AG20443 (cell line): ENCODE measurements around the gene C1orf21.
"Not testable (repeated sequence)": the region's sequence is repeated elsewhere in the genome, so short reads cannot be mapped to it uniquely, and the experiment has no call there.

Source experiments
- DNase-seq: peaks from one replicate; pipeline ENCODE4 v3.0.0; 2012; ENCODE audit warnings: low spot score, mixed read lengths

Gene C1orf21, protein sequence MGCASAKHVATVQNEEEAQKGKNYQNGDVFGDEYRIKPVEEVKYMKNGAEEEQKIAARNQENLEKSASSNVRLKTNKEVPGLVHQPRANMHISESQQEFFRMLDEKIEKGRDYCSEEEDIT

DNA sequence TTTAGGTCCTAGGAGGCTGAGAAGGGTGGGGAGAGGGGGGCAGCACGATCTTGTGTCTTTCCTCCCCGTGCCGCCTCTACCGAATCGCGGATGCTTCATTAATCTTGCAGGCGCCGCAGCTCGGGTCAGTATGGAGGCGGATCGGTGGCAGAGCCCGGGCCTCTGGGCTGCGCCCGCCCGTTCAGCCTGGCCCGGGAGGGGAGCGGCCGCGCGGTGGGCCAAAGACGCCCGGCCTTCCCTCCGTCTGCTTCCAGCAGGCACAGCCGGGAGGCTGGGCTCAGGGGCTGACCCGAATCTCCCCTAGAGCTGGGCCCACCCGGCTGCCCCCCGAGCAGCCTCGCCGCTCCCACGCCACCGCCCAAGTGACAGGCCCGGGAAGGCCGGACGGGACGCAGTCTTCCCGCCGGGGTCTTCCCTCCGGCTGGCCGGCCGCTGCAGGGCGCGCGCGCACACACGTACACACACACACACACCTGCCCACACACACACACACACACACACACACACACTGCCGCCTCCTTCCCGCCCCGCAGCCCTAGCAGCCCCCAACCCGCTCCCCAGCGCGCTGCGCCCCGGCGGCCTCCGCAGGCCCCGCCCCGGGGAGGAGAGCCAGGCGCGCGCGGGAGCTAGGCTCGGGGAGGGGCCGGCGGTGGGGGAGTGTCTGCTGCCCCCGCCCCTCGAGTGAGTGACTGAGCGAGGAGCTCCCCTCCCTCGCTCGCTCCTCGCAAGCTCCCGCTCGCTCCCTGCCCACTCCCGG is at the start of gene C1orf21:
C1orf21 (plus strand) TSS at position 718 of the 757 bp plus-strand sequence. CDS start 90,481 bp downstream, outside the sequence.
- peak; percentile 96 for DNase-seq

DNA sequence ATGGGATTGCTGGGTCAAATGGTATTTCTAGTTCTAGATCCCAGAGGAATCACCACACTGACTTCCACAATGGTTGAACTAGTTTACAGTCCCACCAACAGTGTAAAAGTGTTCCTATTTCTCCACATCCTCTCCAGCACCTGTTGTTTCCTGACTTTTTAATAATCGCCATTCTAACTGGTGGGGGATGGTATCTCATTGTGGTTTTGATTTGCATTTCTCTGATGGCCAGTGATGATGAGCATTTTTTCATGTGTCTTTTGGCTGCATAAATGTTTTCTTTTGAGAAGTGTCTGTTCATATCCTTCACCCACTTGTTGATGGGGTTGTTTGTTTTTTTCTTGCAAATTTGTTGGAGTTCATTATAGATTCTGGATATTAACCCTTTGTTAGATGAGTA is 49.0 kb upstream of the C1orf21 start:
- DNase-seq, result not testable (repeated sequence)

GRCh38 chr1:184340984-184341383 is 45.8 kb upstream of the C1orf21 start:
- no peak for DNase-seq

DNA sequence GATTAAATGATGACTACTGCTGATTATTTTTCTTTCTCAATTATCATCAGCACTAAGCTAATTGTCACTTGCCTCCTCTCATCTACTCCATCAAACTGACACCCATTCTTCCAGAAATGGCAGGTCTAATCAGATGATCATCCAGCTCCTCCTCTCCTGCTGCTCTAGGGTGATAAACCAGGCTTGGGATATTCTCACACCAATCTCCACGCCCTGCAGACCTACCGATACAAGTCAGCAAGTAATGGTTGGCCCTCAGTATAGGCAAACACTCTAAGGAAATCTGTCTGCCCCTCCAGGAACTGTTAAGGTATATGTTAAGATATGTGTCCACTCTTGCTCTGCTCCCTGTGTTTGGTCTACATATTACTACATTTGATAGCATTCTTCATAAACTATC is 36.3 kb upstream of the C1orf21 start:
- no peak for DNase-seq

DNA sequence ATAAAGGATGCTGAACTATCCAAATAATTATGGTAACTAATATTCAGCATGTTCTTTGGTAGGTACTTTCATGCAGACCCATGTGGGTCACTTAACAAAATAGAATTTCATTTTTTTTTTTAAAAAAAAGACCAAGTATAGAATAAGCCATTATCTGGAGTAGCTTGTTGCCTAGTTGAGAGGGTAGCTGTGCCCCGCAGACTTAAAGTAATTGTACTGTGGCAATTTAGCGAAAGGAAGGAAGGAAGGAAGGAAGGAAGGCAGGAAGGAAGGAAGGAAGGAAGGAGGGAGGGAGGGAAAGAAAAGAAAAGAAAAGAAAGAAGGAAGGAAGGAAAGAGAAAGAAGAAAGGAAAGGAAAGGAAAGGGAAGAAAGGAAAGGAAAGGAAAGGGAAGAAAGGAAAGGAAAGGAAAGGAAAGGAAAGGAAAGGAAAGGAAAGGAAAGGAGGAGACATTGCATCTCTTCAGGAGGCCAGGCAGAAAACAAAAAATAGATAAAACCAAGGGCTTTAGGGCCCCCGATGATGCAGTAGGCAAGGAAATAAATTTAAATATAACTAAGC is 35.3 kb upstream of the C1orf21 start:
- DNase-seq, result no peak

DNA sequence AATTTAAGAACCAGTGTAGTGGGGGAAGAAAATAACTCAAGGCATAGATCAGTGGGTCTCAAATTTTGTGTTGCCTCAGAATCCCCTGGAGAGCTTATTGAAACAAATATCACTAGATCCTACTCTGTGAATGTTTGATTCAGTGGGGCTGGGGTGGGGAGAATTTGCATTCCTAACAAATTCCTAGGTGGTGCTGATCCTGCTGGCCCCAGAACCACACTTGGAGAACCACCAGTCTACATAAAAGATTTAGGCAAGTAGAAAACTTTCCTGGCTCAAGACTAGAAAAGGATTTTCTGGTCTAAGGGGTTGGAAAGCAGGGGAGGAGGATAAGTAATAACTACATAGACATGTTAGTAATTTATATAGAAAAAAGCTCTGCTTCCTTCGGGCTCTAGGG is 34.1 kb upstream of the C1orf21 start:
- DNase-seq, result peak; percentile 20

- DNase-seq, result no peak
Observed at GRCh38 chr1:184354719-184355118, 32.1 kb upstream of the C1orf21 start.

DNA sequence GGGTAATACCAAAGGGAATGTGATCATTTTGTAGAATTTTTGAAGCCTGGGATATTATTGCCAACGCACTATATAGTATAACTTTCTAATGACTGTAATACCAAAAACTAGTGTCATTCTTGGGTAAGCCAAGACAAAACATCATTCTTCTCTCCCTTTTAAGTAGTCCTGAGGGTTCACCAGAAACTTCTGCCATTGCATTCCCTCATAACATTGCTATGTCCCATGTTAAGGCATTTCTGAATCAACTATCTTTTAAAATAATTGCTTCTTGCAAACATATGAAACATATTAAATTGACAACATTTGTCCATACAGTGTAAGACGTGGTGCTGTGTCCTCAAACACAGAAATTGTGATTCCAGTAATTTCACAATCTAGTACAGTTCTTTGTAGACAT is 29.9 kb upstream of the C1orf21 start:
- DNase-seq, result no peak

DNA sequence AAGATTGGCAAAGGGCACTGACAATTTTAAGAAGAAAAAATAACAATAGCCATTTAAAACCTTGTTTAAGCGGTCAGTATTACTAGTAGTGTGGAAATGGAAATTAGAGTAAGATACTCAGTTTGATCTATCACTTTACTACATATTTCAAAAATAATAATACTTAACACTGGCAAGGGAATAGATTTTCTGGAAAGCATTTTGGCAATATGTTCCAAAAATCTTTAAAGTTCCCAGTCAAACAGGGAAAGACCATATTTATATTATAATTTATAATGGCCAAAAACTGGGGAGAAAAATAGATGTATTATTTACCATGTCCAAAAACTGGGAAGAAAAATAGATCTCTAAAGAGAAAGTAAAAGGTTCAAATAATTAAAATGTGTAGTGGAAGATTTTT is 28.6 kb upstream of the C1orf21 start:
- no peak for DNase-seq

DNA sequence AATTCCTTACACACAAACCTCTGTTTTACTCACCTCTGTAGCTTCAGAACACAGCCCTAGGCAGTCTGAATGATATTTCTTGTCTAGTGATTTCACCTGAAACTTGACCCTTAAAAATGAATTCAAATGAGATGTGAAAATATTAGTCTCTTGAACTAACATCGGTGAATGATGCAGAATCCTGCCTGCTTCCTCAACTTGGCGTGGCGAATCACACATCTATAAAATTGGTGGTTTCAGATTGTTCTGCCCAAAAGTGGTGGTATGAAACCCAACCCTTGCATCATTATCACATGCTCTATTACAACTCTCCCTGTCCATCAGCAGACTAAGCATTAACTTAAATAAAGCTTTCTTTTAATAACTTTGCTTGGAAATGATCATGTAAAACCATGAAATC is 26.9 kb upstream of the C1orf21 start:
- no peak for DNase-seq

- DNase-seq, result peak; percentile 34
Observed at GRCh38 chr1:184362876-184363275, 24.0 kb upstream of the C1orf21 start.

DNA sequence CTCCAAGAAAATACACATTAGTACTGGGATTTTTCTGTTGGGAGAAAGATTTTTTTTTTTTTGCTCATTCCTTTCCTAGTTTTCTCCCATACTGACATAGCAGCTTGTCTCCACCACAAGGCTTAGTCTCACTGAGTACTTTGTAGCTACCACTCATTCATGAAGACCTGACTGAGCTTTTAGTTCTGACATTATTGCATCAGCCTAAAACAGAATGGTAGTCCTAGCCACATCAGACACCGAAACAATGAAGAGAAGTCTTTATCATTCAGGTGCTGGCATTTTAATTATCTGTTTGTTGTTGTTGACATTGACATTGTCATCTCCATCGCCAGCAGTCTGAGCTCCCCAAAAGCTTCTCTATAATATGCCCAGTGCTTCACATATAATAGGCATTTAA is 21.1 kb upstream of the C1orf21 start:
- no peak for DNase-seq

DNA sequence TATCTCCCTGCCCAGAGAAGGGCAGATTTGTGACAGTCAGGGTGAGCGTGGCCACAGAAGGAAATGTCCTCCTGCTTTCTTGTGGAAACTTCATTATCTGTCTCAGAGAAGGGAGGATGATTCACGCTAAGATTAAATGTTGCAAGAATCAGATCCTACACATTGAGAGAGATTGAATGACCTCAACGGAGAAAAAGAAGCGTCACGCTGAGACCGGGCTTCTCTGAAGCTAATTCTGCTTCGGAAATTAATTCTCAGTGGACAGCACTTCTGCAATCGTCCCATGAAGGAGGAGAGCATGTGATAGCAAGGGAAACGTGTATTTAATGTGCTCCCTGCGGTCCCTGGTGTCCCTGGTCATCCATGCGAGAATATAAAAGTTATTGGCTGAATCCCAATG is 19.8 kb upstream of the C1orf21 start:
- no peak for DNase-seq

- DNase-seq, result no peak
Observed at GRCh38 chr1:184367427-184368038, 19.3 kb upstream of the C1orf21 start.

DNA sequence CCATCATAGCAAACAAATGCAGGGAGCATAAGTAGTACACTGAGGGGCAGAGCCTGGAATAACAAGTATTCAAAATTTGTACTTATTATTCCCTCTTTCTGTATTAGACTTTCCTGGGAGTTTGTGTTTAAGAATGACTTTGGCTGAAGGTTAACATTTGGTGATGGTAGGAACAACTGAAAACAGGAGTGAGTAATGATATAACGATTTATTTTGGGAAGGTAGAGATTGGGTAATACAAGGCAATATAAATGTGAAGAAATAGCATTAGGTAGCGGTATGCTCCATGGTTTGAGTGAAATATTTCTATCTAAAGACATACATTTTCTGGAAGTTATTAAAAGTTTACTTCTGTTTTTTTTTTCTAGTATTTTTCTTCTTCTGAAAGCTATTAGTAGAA is 18.5 kb upstream of the C1orf21 start:
- no peak for DNase-seq

- no peak for DNase-seq
Observed at GRCh38 chr1:184370850-184371249, 16.0 kb upstream of the C1orf21 start.

- DNase-seq, result no peak
Observed at GRCh38 chr1:184373155-184373554, 13.7 kb upstream of the C1orf21 start.

GRCh38 chr1:184376369-184376768 is 10.5 kb upstream of the C1orf21 start:
- no peak for DNase-seq

DNA sequence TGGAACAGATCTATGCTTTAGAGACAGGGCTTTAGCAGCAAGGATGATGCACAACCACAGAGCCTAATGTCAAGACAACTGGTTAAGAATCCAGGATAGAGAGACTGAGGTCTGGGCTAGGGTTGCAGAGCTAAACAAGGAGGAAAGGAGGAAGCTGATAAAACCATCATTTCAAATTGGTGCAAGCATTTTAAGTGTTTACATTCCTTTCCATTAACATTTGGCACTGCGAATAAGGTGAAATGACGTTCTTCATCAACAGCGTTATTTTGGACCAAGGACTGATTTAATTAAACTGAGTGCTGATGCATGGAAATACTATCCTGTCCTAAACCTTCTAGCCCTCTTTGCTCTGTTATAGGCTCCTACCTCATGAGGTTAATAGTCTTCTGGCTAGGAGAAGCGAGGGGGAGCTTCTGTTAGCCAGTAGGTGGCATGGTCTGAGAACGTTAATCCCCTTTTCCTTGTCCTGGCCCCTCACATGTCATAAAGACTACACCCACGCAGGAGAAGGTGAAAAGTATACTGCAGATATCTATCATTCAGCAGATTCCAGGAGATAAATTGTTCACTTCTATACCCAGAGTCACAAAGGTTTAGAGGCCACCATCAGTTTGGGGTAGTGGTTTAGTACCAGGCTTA is 7.6 kb upstream of the C1orf21 start:
- DNase-seq, result no peak

DNA sequence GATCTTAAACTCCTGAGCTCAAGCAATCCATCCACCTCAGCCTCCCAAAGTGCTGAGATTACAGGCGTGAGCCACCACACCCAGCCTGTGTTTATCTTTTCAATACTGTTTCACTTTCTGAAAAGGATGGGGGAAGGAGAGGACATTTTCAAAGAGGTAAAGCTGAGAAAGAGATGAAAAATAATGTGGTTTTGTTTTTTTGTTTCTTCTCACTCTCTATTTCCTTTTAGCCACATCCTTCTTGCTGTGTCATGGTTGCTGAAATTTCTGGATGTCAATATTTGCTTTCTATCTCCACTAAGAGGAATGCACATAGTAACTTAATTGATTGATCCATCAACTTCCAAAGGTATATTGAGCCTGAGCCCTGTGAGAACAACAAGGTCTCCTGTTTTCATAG is 6.4 kb upstream of the C1orf21 start:
- no peak for DNase-seq

DNA sequence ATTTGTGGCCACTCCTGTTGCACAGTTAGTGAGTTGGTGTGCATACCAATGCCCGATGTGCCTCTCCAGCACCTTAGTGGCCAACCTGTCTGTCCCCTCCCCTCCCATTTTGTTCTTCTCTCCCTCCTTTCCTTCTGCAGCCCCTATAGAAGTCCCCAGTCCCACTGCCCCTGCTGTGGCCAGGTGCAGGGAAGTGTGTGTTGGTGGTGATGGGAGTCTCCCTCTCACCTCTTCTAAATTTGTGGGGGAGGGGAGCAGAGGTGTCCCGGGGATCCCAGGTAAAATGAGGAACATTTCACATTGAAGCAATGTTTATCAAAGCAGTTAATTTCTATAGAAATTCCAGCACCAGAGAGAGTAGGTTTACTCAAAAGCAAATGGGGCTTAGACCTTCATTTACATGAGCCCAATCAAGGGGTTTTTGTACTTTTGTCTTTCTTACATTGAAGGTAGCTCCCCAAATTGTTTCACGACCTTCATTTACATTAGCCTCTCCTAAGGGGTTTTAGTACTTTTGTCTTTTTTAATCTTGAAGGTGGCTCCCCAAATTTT is 3.0 kb upstream of the C1orf21 start:
- DNase-seq, result no peak

DNA sequence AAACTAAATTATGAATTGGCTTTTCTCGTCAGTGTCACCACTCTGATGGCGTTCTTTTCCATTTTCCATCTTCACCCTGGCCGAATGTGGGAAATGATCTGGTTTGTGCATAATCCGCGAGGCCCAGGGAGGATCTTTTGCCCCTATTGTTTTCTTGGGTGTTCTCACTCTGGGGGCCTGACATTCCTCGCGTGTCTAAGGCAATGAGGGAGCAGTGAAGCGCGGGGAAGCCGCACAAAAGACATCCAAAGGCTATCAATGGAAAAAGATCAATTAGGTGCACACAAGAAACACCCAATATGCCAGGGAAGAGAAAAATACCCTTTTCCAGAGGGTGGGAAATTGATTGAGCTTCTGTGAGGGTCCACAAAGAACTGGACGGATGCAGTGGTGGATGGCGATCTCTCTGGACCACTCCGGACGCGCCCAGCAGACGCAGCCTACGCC is 941 bp upstream of the C1orf21 start:
- DNase-seq, result no peak
